Fibroblast of the conjunctiva (primary cell): Measurements from ENCODE around the gene TMBIM6.
"Not testable (repeated sequence)": the region's sequence is repeated elsewhere in the genome, so short reads cannot be mapped to it uniquely, and the experiment has no call there.

ENCODE experiments used
- DNase-seq: peaks from one replicate; pipeline ENCODE4 v3.0.0-alpha.2; 2010; ENCODE audit warnings: low read depth

TMBIM6 gene

GRCh38 chr12:49740930-49741881 is at the start of gene TMBIM6:
Gene TMBIM6 (plus strand): TSS chr12:49741557. CDS start chr12:49752494, 10,937 bp downstream.
- peak; percentile 100 for DNase-seq

- no peak for DNase-seq
Observed at GRCh38 chr12:49692851-49693250, 48.5 kb upstream of the TMBIM6 start.

GRCh38 chr12:49693931-49694444 is 47.4 kb upstream of the TMBIM6 start:
- DNase-seq: no peak

GRCh38 chr12:49696723-49697122 is 44.6 kb upstream of the TMBIM6 start:
- no peak for DNase-seq

- no peak for DNase-seq
Observed at GRCh38 chr12:49697808-49698207, 43.5 kb upstream of the TMBIM6 start.

- no peak for DNase-seq
Observed at GRCh38 chr12:49698619-49699545, 42.5 kb upstream of the TMBIM6 start.

- DNase-seq: no peak
Observed at GRCh38 chr12:49702009-49702408, 39.3 kb upstream of the TMBIM6 start.

- no peak for DNase-seq
Observed at GRCh38 chr12:49702676-49703215, 38.6 kb upstream of the TMBIM6 start.

- no peak for DNase-seq
Observed at GRCh38 chr12:49703647-49704137, 37.7 kb upstream of the TMBIM6 start.

- no peak for DNase-seq
Observed at GRCh38 chr12:49705479-49706134, 35.8 kb upstream of the TMBIM6 start.

GRCh38 chr12:49706351-49707127 is 34.8 kb upstream of the TMBIM6 start:
- no peak for DNase-seq

- peak; percentile 92 for DNase-seq
Observed at GRCh38 chr12:49707128-49707811, 34.1 kb upstream of the TMBIM6 start, which contains the start of gene FMNL3. Gene FMNL3 (minus strand): TSS chr12:49707405. CDS start chr12:49707180, 225 bp downstream.

- DNase-seq: no peak
Observed at GRCh38 chr12:49707812-49708147, 33.6 kb upstream of the TMBIM6 start.

GRCh38 chr12:49708851-49709250 is 32.5 kb upstream of the TMBIM6 start:
- no peak for DNase-seq

- not testable (repeated sequence) for DNase-seq
Observed at GRCh38 chr12:49713952-49714351, 27.4 kb upstream of the TMBIM6 start.

- DNase-seq: no peak
Observed at GRCh38 chr12:49716553-49716952, 24.8 kb upstream of the TMBIM6 start.

- DNase-seq: not testable (repeated sequence)
Observed at GRCh38 chr12:49717800-49718199, 23.6 kb upstream of the TMBIM6 start.

- no peak for DNase-seq
Observed at GRCh38 chr12:49720214-49720613, 21.1 kb upstream of the TMBIM6 start.

GRCh38 chr12:49721355-49721754 is 20.0 kb upstream of the TMBIM6 start:
- not testable (repeated sequence) for DNase-seq

- DNase-seq: no peak
Observed at GRCh38 chr12:49728446-49728845, 12.9 kb upstream of the TMBIM6 start.
